A549 (cell line): Measurements from ENCODE around the gene AFG1L. TPM values are rescaled to one million over a fixed set of nuclear protein-coding genes. Genes with fewer than 3 reads are reported as not detected.

Experiments
- ATAC-seq, 2 experiments: fragments of 200-7000 bp in 1 of 2; fragments of >200 bp in 1 of 2; cut with Nextera tagmentation in 1 of 2; cut with Tn5 transposase in 1 of 2; 3 replicates each; pipeline versions ENCODE4 v1.8.0 to v1.9.1; 2018 to 2020; ENCODE audit warnings: mild to moderate bottlenecking in 1 of 2, moderate library complexity in 1 of 2
- CTCF ChIA-PET: fragments of 300-600 bp; sonication (Branson Sonifier 250); formaldehyde crosslinking; extraction: SDS; loops from one replicate; lab custom pipeline; 2021; ENCODE audit warnings: antibody characterized with exemption, inconsistent platforms; lab: Yijun Ruan, JAX
- POLR2A ChIA-PET: fragments of 350-600 bp; formaldehyde crosslinking; extraction: SDS; loops from one replicate; lab custom pipeline; 2021; ENCODE audit warnings: antibody characterized with exemption, inconsistent platforms; lab: Yijun Ruan, JAX
- DNase-seq, 2 experiments: peaks; one replicate each; pipeline versions ENCODE4 v3.0.0 to v3.0.0-alpha.2; 2011 to 2016; ENCODE audit warnings: low read depth in 1 of 2, low spot score in 1 of 2
- FAIRE-seq: peaks from 2 replicates; lab custom pipeline; 2011; peaks lifted over from hg19 to GRCh38; lab: Jason Lieb, UNC
- H3K27ac ChIP-seq, 2 experiments: fragments of >200 bp; sonication (Bioruptor Twin); formaldehyde crosslinking; 3 replicates each; pipeline ENCODE4 v1.5.1; 2016 to 2017
- H3K4me1 ChIP-seq: fragments of >200 bp; sonication (Bioruptor Twin); formaldehyde crosslinking; 3 replicates; pipeline ENCODE4 v1.6.1; 2016
- H3K4me2 ChIP-seq: fragments of >200 bp; sonication (Bioruptor Twin); formaldehyde crosslinking; 3 replicates; pipeline ENCODE4 v1.6.1; 2016
- H3K4me3 ChIP-seq: fragments of >200 bp; sonication (Bioruptor Twin); formaldehyde crosslinking; 3 replicates; pipeline ENCODE4 v1.5.1; 2016
- H3K9me3 ChIP-seq: fragments of >200 bp; sonication (Bioruptor Twin); formaldehyde crosslinking; 3 replicates; pipeline ENCODE4 v1.6.1; 2016
- BCL3 ChIP-seq: fragments of >200 bp; sonication (Bioruptor Twin); formaldehyde crosslinking; IDR thresholded peaks from 3 replicates; pipeline ENCODE4 v1.6.1; 2016
- BHLHE40 ChIP-seq: IDR thresholded peaks from 2 replicates; pipeline ENCODE4 v1.6.1; 2012; ENCODE audit warnings: low read depth, low read length, inconsistent platforms
- CBX2 ChIP-seq: fragments of 200-600 bp; sonication (generic); IDR thresholded peaks from 2 replicates; pipeline ENCODE4 v1.6.1; 2016; ENCODE audit warnings: low read depth, mild to moderate bottlenecking, borderline replicate concordance
- CHD2 ChIP-seq: fragments of 150-350 bp; IDR thresholded peaks from 2 replicates; pipeline ENCODE4 v1.6.1; 2014; ENCODE audit warnings: low read length; ENCODE audit not compliant: partially characterized antibody
- EHMT2 ChIP-seq: fragments of 200-600 bp; sonication (generic); IDR thresholded peaks from 2 replicates; pipeline ENCODE4 v1.6.1; 2016; ENCODE audit warnings: antibody characterized with exemption, low read depth, mild to moderate bottlenecking, moderate library complexity
- FOXS1 ChIP-seq: fragments of 250-450 bp; sonication (Bioruptor Pico); IDR thresholded peaks from 2 replicates; pipeline ENCODE4 v1.5.0; 2020; ENCODE audit warnings: mild to moderate bottlenecking, moderate library complexity
- GATA3 ChIP-seq: IDR thresholded peaks from 2 replicates; pipeline ENCODE4 v1.6.1; 2012; ENCODE audit warnings: borderline replicate concordance
- HDAC2 ChIP-seq: fragments of 200-600 bp; sonication (generic); IDR thresholded peaks from 2 replicates; pipeline ENCODE4 v1.6.1; 2016
- HEYL ChIP-seq: fragments of 250-450 bp; sonication (Bioruptor Pico); IDR thresholded peaks from 2 replicates; pipeline ENCODE4 v1.8.0; 2021; ENCODE audit warnings: mild to moderate bottlenecking, moderate library complexity
- HOXA7 ChIP-seq: fragments of 250-450 bp; sonication (Bioruptor Pico); IDR thresholded peaks from 2 replicates; pipeline ENCODE4 v1.5.0; 2020; ENCODE audit warnings: mild to moderate bottlenecking, moderate library complexity
- HOXB13 ChIP-seq: fragments of 250-450 bp; sonication (Bioruptor Pico); IDR thresholded peaks from 2 replicates; pipeline ENCODE4 v1.5.0; 2020; ENCODE audit warnings: low read depth, mild to moderate bottlenecking, moderate library complexity
- HOXB5 ChIP-seq: fragments of 250-450 bp; sonication (Bioruptor Pico); IDR thresholded peaks from 2 replicates; pipeline ENCODE4 v1.5.0; 2020; ENCODE audit warnings: mild to moderate bottlenecking, moderate library complexity
- JUN ChIP-seq, 2 experiments: fragments of >200 bp; sonication (Bioruptor Twin); formaldehyde crosslinking; IDR thresholded peaks; 2 replicates in 1 of 2; 3 replicates in 1 of 2; pipeline ENCODE4 v1.6.1; 2016 to 2017
- KDM1A ChIP-seq: fragments of 200-600 bp; sonication (generic); IDR thresholded peaks from 2 replicates; pipeline ENCODE4 v1.6.1; 2016; ENCODE audit warnings: low read depth, mild to moderate bottlenecking
- MAZ ChIP-seq: fragments of 150-350 bp; IDR thresholded peaks from 2 replicates; pipeline ENCODE4 v1.6.1; 2014; ENCODE audit warnings: antibody characterized with exemption, low read depth, low read length, borderline replicate concordance
- NFE2L2 ChIP-seq: fragments of 150-350 bp; conservative IDR thresholded peaks from 2 replicates; pipeline ENCODE4 v1.6.1; 2014; ENCODE audit warnings: low read length
- NPAS2 ChIP-seq: fragments of 250-450 bp; sonication (Bioruptor Pico); IDR thresholded peaks from 2 replicates; pipeline ENCODE4 v1.8.0; 2022; ENCODE audit warnings: mild to moderate bottlenecking, moderate library complexity, borderline replicate concordance
- RAD21 ChIP-seq, 2 experiments: fragments of >200 bp in 1 of 2; sonication (Bioruptor Twin) in 1 of 2; formaldehyde crosslinking in 1 of 2; IDR thresholded peaks in 1 of 2; conservative IDR thresholded peaks in 1 of 2; 2 replicates in 1 of 2; 3 replicates in 1 of 2; pipeline ENCODE4 v1.6.1; 2012 to 2018; ENCODE audit warnings: inconsistent platforms in 1 of 2
- RARB ChIP-seq: fragments of 250-450 bp; sonication (Bioruptor Pico); IDR thresholded peaks from 2 replicates; pipeline ENCODE4 v1.8.0; 2021; ENCODE audit warnings: mild to moderate bottlenecking, moderate library complexity
- RCOR1 ChIP-seq: fragments of 150-350 bp; IDR thresholded peaks from 2 replicates; pipeline ENCODE4 v1.6.1; 2014; ENCODE audit warnings: antibody characterized with exemption, low read length, low read depth
- RFX5 ChIP-seq: fragments of 450-650 bp; IDR thresholded peaks from 2 replicates; pipeline ENCODE4 v1.7.1; 2014; ENCODE audit warnings: antibody characterized with exemption, mild to moderate bottlenecking, moderate library complexity
- RNF2 ChIP-seq: fragments of 200-600 bp; sonication (generic); IDR thresholded peaks from 2 replicates; pipeline ENCODE4 v1.6.1; 2016; ENCODE audit warnings: low read depth, mild to moderate bottlenecking, antibody characterized with exemption, moderate library complexity, borderline replicate concordance
- TFCP2L1 ChIP-seq: fragments of 250-450 bp; sonication (Bioruptor Pico); IDR thresholded peaks from 2 replicates; pipeline ENCODE4 v1.5.0; 2021; ENCODE audit warnings: mild to moderate bottlenecking
- TP53 ChIP-seq: fragments of 250-450 bp; sonication (Bioruptor Pico); IDR thresholded peaks from 2 replicates; pipeline ENCODE4 v1.5.0; 2021; ENCODE audit warnings: mild to moderate bottlenecking, moderate library complexity
- ZC3H11A ChIP-seq: fragments of 450-650 bp; IDR thresholded peaks from 2 replicates; pipeline ENCODE4 v1.6.1; 2014; ENCODE audit warnings: antibody characterized with exemption, mild to moderate bottlenecking
- ZNF302 ChIP-seq: fragments of 250-450 bp; sonication (Bioruptor Pico); IDR thresholded peaks from 2 replicates; pipeline ENCODE4 v1.9.0; 2021; ENCODE audit warnings: inconsistent platforms, mild to moderate bottlenecking, moderate library complexity
- ZSCAN20 ChIP-seq: fragments of 250-450 bp; sonication (Bioruptor Pico); IDR thresholded peaks from 2 replicates; pipeline ENCODE4 v1.8.0; 2022; ENCODE audit warnings: mild to moderate bottlenecking, moderate library complexity
- WGBS: methylation state at CpG from one replicate; pipeline ENCODE4 v1.1.6; 2017; ENCODE audit errors: missing lambda C conversion rate; 5-methylcytosine and 5-hydroxymethylcytosine counted together
- polyA plus RNA-seq, 4 experiments: library from polyadenylated mRNA; depleted of rRNA in 3 of 4; stranded (reverse); fragments of >200 nt; fragmentation: RNase III in 1 of 4; extraction: RNeasy Plus Mini Kit Qiagen cat#74134 plus additional on column Dnase treatment in 1 of 4; gene quantifications; 2 replicates in 3 of 4; 3 replicates in 1 of 4; pipeline ENCODE4 v1.2.3, GENCODE V29; 2011 to 2017
- TF ChIP-seq, protein P1 (sequence below): fragments of >200 bp; sonication (Bioruptor Twin); formaldehyde crosslinking; IDR thresholded peaks from 3 replicates; pipeline ENCODE4 v1.5.1; 2016
- TF ChIP-seq, protein P2 (sequence below): fragments of 150-350 bp; IDR thresholded peaks from 2 replicates; pipeline ENCODE4 v1.6.1; 2014; ENCODE audit warnings: low read depth, mild to moderate bottlenecking, low read length

AFG1L gene
- polyA plus RNA-seq, 2 of the 4 experiments (the other 2 are of a cell fraction), result 1.3 to 2.3 TPM

GRCh38 chr6:108556250-108556649, 261.4 kb downstream of the AFG1L start (continued):
- TF ChIP-seq BCL3 (no peak), RAD21 (conservative IDR thresholded peaks at IDR 0.05 in 1 of 2, IDR thresholded peaks at IDR 0.05 in 1 of 2) (no peak), TP53 (CRISPR knock-in tag) (no peak), HOXB13 (no peak), FOXS1 (CRISPR knock-in tag) (no peak)

DNA sequence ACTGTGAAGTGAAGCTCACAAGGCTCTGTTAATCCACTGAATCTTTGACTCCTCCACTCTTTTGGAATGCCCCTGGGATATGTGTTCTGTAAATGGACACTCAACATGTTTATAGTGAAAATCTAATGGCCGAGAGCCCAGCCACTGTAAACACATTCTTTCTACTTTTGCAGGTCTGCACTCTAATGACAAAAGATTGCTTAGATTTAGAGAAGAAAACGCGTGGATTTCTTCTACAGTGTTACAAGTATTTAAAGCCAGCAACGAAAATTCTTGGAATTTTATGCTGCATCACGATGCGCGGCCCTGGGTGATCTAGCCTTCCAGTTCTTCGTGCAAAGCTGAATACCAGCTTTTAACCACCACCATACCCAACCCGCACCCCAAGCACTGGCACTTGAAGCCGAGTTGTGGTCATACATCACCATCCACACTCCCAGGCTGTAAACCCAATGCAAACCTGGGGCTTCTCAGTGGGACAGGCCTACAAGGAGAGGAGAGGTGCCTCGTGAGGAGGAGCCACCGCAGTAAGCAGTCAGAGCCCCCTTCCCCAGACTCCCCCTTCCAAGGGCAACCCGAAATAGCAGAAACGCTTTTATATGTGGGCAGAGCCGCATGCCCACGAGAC, 262.1 kb downstream of the AFG1L start:
- no peak for DNase-seq
- POLR2A ChIA-PET, result no interaction called here
- H3K4me2 ChIP-seq, result peak overlapping the region; percentile 83
- WGBS, result 91% methylated on average over 11 of the region's 16 CpGs
- TF ChIP-seq NFE2L2, result no peak
- no peak for TF ChIP-seq EHMT2
- TF ChIP-seq ZNF302, result no peak
- no peak for TF ChIP-seq BHLHE40
- TF ChIP-seq ZC3H11A, result no peak
- TF ChIP-seq RNF2, result no peak
- TF ChIP-seq TFCP2L1 (CRISPR knock-in tag), result no peak
- TF ChIP-seq BCL3, result no peak
- TF ChIP-seq RCOR1, result no peak
- TF ChIP-seq RARB (CRISPR knock-in tag), result no peak
- TF ChIP-seq KDM1A, result no peak
- TF ChIP-seq HDAC2, result no peak
- no peak for FAIRE-seq
- H3K27ac ChIP-seq, result peak overlapping the region; percentile 95 to 98; a peak in 5 of 6 replicates
- no peak for ATAC-seq
- CTCF ChIA-PET, result interaction anchor here (1.6 to 2.0 kb wide), 2 partner anchors 15 to 516 kb away, joined by 5 to 9 read pairs; no protein-coding TSS in a partner anchor
- peaks cover 7% of the 10 kb centered on the region; the same call in 1 of the 3 replicates for H3K4me1 ChIP-seq
- H3K9me3 ChIP-seq, result no peaks in the 10 kb centered on the region
- peak overlapping the region; percentile 95 for H3K4me3 ChIP-seq

DNA sequence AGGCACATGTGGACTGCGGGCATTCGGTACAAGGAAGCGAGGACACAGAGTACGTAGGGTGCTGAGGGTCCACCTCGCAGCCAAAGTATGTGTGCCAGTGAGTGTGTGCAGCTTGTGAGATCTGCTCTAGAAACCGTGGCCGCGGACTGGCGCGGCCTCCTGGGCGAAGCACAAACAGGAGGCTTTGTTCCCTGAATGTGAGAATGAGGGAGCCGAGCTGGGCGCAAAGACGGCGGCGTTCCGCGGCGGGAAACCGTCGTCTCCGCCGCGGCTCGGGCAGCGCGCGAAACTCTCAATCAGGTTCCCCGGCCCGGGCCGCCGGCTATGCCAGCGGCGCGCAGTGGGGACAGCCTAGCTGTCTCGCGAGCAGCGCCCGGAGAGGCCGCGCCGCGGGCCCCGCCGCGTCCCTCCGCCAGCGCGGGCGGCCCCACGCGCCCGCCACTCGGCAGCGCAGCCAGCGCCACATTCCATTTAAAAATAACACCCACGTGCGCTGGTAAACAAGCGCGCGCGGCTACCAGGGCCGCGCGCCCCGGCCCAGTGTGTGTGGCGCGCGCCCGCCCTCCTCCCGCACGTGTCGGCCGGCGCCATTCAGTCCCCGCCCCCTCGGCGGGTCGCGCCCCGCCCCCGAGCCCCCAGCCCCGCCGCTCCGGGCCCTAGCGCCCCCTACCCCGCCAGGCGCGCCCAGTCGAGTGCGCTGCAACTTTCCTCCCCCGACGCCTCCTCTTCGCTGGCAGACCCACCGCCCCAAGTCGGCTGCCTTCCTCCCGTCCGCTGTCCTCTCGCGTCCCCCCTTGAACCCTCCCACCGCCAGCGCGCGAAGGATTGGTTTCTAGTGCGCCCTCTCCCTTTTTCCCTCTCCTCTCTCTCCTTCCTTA, 262.9 kb downstream of the AFG1L start:
- ATAC-seq (peak in 1 of 2 experiments; percentile 15; a peak in 3 of 6 replicates), DNase-seq (peak in 1 of 2 experiments; percentile 58), FAIRE-seq (no peak)
- Histone ChIP-seq H3K4me3 (peak overlapping the region; percentile 95), H3K27ac (peak overlapping the region; percentile 95 to 98), H3K9me3 (no peaks in the 10 kb centered on the region), H3K4me2 (peak overlapping the region; percentile 83), H3K4me1 (peaks cover 14% of the 10 kb centered on the region; the same call in 1 of the 3 replicates)
- ChIA-PET POLR2A (interaction anchor here (0.7 to 1.3 kb wide), 6 partner anchors 14 to 537 kb away, joined by 3 to 7 read pairs (median 3); partner anchors contain the start of genes CEP57L1 and SESN1), CTCF (interaction anchor here (1.2 to 2.0 kb wide), 3 partner anchors 225 to 516 kb away, joined by 3 to 9 read pairs (median 4); no protein-coding TSS in a partner anchor)
- WGBS, result 11% methylated on average over 35 of the region's 105 CpGs
- TF ChIP-seq CBX2 (no peak), ZNF302 (no peak), ZSCAN20 (no peak), NPAS2 (CRISPR knock-in tag) (no peak), GATA3 (no peak), RFX5 (no peak), EHMT2 (no peak), FOXS1 (CRISPR knock-in tag) (no peak), MAZ (no peak), JUN (IDR thresholded peaks at IDR 0.05) (no peak), RAD21 (conservative IDR thresholded peaks at IDR 0.05 in 1 of 2, IDR thresholded peaks at IDR 0.05 in 1 of 2) (no peak), HOXB5 (CRISPR knock-in tag) (0 out of 2 replicates have a peak, but pooled peaks have one; percentile 39), HOXA7 (no peak), CHD2 (no peak), HEYL (CRISPR knock-in tag) (no peak)
- TF ChIP-seq, protein P1, sequence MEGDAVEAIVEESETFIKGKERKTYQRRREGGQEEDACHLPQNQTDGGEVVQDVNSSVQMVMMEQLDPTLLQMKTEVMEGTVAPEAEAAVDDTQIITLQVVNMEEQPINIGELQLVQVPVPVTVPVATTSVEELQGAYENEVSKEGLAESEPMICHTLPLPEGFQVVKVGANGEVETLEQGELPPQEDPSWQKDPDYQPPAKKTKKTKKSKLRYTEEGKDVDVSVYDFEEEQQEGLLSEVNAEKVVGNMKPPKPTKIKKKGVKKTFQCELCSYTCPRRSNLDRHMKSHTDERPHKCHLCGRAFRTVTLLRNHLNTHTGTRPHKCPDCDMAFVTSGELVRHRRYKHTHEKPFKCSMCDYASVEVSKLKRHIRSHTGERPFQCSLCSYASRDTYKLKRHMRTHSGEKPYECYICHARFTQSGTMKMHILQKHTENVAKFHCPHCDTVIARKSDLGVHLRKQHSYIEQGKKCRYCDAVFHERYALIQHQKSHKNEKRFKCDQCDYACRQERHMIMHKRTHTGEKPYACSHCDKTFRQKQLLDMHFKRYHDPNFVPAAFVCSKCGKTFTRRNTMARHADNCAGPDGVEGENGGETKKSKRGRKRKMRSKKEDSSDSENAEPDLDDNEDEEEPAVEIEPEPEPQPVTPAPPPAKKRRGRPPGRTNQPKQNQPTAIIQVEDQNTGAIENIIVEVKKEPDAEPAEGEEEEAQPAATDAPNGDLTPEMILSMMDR, result no peak
- TF ChIP-seq, protein P2, sequence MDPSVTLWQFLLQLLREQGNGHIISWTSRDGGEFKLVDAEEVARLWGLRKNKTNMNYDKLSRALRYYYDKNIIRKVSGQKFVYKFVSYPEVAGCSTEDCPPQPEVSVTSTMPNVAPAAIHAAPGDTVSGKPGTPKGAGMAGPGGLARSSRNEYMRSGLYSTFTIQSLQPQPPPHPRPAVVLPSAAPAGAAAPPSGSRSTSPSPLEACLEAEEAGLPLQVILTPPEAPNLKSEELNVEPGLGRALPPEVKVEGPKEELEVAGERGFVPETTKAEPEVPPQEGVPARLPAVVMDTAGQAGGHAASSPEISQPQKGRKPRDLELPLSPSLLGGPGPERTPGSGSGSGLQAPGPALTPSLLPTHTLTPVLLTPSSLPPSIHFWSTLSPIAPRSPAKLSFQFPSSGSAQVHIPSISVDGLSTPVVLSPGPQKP, result no peak
